Parathyroid adenoma (tissue), 2 donors: Measurements from ENCODE around the gene VMP1.

Experiments used
- H2AFZ ChIP-seq: fragments of 300-600 bp; sonication (generic); one replicate; pipeline ENCODE4 v1.7.0; 2017; ENCODE audit warnings: antibody characterized with exemption, mild to moderate bottlenecking
- H3K27ac ChIP-seq: fragments of 300-600 bp; sonication (generic); one replicate; pipeline ENCODE4 v1.7.0; 2017
- H3K27me3 ChIP-seq: fragments of 300-600 bp; sonication (generic); one replicate; pipeline ENCODE4 v1.7.0; 2017; ENCODE audit warnings: low read length; ENCODE audit not compliant: control insufficient read depth, insufficient read depth
- H3K36me3 ChIP-seq: fragments of 300-600 bp; sonication (generic); one replicate; pipeline ENCODE4 v1.7.0; 2017; ENCODE audit warnings: low read length; ENCODE audit not compliant: control insufficient read depth, insufficient read depth
- H3K4me1 ChIP-seq: fragments of 300-600 bp; sonication (generic); one replicate; pipeline ENCODE4 v1.7.0; 2017; ENCODE audit warnings: control low read depth
- H3K4me2 ChIP-seq: fragments of 300-600 bp; sonication (generic); one replicate; pipeline ENCODE4 v1.7.0; 2017; ENCODE audit warnings: low read length
- H3K4me3 ChIP-seq: fragments of 300-600 bp; sonication (generic); one replicate; pipeline ENCODE4 v1.7.0; 2017; ENCODE audit warnings: low read depth, low read length
- H3K79me2 ChIP-seq: fragments of 300-600 bp; sonication (generic); one replicate; pipeline ENCODE4 v1.7.0; 2017; ENCODE audit warnings: control low read depth
- H3K9ac ChIP-seq: fragments of 300-600 bp; sonication (generic); one replicate; pipeline ENCODE4 v1.7.0; 2017; ENCODE audit warnings: mild to moderate bottlenecking
- H3K9me3 ChIP-seq: fragments of 300-600 bp; sonication (generic); one replicate; pipeline ENCODE4 v1.7.0; 2017; ENCODE audit warnings: low read length; ENCODE audit not compliant: control insufficient read depth
- CTCF ChIP-seq: fragments of 300-600 bp; sonication (generic); IDR thresholded peaks from one replicate; pipeline ENCODE4 v1.7.0; 2017; ENCODE audit warnings: antibody characterized with exemption, mild to moderate bottlenecking
- donor health status: primary hyperparathyroidism.

VMP1 gene

GRCh38 chr17:59814685-59815084 lies 107.2 kb downstream of the VMP1 start:
- no peak overlapping the region for H2AFZ ChIP-seq
- no peaks in the 10 kb centered on the region for H3K27me3 ChIP-seq
- no peak overlapping the region for H3K27ac ChIP-seq
- no peaks in the 10 kb centered on the region for H3K4me1 ChIP-seq
- H3K9me3 ChIP-seq: no peaks in the 10 kb centered on the region
- TF ChIP-seq CTCF: no peak
- no peaks in the 10 kb centered on the region for H3K36me3 ChIP-seq
- H3K79me2 ChIP-seq: no peaks in the 10 kb centered on the region
- no peak overlapping the region for H3K9ac ChIP-seq
- no peak overlapping the region for H3K4me3 ChIP-seq
- no peak overlapping the region for H3K4me2 ChIP-seq

- no peaks in the 10 kb centered on the region for H3K36me3 ChIP-seq
- H3K27me3 ChIP-seq: no peaks in the 10 kb centered on the region
- H3K79me2 ChIP-seq: no peaks in the 10 kb centered on the region
- no peaks in the 10 kb centered on the region for H3K4me1 ChIP-seq
- no peak overlapping the region for H3K4me2 ChIP-seq
- no peak overlapping the region for H3K27ac ChIP-seq
- H3K9me3 ChIP-seq: no peaks in the 10 kb centered on the region
- no peak for TF ChIP-seq CTCF
- no peak overlapping the region for H3K4me3 ChIP-seq
- H2AFZ ChIP-seq: no peak overlapping the region
- H3K9ac ChIP-seq: no peak overlapping the region
These were observed 108.5 kb downstream of the VMP1 start for GRCh38 chr17:59815965-59816364.

GRCh38 chr17:59825533-59826322 lies 118.3 kb downstream of the VMP1 start:
- H3K4me2 ChIP-seq: no peak overlapping the region
- H2AFZ ChIP-seq: no peak overlapping the region
- no peak overlapping the region for H3K9ac ChIP-seq
- no peak for TF ChIP-seq CTCF
- no peaks in the 10 kb centered on the region for H3K79me2 ChIP-seq
- H3K4me3 ChIP-seq: no peak overlapping the region
- H3K27ac ChIP-seq: no peak overlapping the region
- H3K4me1 ChIP-seq: peaks cover 19% of the 10 kb centered on the region
- no peaks in the 10 kb centered on the region for H3K9me3 ChIP-seq
- H3K27me3 ChIP-seq: no peaks in the 10 kb centered on the region
- H3K36me3 ChIP-seq: no peaks in the 10 kb centered on the region

- no peaks in the 10 kb centered on the region for H3K79me2 ChIP-seq
- no peak overlapping the region for H3K27ac ChIP-seq
- H3K4me2 ChIP-seq: no peak overlapping the region
- H3K4me3 ChIP-seq: no peak overlapping the region
- H2AFZ ChIP-seq: no peak overlapping the region
- no peaks in the 10 kb centered on the region for H3K36me3 ChIP-seq
- H3K9ac ChIP-seq: no peak overlapping the region
- peaks cover 19% of the 10 kb centered on the region for H3K4me1 ChIP-seq
- H3K27me3 ChIP-seq: no peaks in the 10 kb centered on the region
- no peak for TF ChIP-seq CTCF
- H3K9me3 ChIP-seq: no peaks in the 10 kb centered on the region
These were observed 119.4 kb downstream of the VMP1 start for GRCh38 chr17:59826706-59827453.
